ENCODE data around the gene OSBP2.

The OSBP2 gene

DNA sequence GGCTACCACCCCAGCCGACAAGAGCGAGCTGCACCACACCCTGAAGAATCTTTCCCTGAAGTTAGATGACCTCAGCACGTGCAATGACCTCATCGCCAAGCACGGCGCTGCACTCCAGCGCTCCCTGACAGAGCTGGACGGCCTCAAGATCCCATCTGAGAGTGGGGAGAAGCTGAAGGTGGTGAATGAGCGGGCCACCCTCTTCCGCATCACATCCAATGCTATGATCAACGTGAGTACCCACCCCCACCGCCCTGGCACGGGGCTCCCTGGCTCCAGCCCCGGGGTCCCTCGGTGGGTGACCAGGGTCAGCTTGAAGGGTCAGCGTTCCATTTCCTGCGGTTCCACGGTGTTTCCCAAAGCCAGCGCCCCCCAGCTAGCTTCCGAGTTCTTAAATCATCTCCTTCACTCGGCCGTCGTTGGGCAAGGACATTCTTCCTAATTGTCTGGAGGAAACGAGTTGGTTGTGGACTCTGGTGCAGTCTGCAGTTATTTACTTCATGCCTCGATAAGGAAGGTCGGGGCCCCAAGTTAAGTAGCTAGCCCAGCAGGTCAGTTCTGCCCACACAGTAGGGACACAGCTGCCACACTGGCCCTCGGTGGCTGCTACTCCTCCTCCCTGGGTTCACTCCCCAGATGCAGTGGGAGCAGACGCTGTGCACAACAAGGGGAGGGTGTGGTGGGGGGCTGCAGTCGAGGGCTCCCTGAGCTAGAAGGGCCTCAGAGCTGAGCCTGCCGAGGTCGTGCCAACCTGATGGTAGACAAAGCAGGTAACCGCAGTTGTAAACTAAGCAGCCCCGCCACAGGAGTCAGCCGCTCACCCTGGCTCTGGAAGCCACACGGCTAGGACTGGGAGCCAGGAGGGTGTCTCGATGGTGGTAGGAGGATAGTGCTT, 176.0 kb downstream of the OSBP2 start:
- no peak for DNase-seq

- no peak for DNase-seq
Measured at GRCh38 chr22:30871391-30872284, 177.0 kb downstream of the OSBP2 start.

- DNase-seq, result no peak
Measured at GRCh38 chr22:30872285-30873041, 177.8 kb downstream of the OSBP2 start.

- no peak for DNase-seq
Measured at GRCh38 chr22:30873086-30873650, 178.5 kb downstream of the OSBP2 start.

- DNase-seq, result no peak
Measured at GRCh38 chr22:30873661-30874060, 179.0 kb downstream of the OSBP2 start.

- DNase-seq, result no peak
Measured at GRCh38 chr22:30874431-30875370, 180.0 kb downstream of the OSBP2 start.

DNA sequence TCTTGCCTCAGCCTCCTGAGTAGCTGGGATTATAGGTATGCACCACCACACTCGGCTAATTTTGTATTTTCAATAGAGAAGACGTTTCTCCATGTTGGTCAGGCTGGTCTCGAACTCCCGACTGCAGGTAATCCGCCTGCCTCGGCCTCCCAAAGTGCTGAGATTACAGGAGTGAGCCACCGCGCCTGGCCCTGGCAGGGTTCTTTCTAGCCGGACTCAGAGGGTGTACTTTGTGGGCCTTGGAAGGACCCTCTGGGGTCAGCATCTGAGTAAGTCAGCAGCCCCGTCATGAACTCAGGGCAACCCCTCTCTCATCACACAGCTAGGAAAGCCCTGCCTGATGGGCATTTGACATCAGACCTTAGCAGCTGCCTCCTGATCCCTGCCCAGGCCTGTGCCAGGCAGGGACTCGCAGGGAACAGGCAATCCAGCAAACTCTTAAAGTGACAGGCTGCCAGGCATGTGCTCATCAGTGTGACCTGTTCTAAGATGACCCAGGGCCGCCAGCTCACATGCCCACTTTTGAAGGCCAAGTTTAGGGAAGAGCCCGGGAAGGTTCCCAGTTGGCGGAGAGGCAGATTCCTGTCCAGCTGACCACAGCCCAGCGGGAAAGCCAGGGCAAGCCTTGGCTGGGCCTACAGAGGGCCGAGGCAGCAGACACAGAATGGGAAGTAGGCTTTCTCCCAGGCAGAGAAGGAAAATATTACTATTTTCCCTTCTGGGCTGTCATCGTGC, 181.0 kb downstream of the OSBP2 start:
- DNase-seq, result no peak

DNA sequence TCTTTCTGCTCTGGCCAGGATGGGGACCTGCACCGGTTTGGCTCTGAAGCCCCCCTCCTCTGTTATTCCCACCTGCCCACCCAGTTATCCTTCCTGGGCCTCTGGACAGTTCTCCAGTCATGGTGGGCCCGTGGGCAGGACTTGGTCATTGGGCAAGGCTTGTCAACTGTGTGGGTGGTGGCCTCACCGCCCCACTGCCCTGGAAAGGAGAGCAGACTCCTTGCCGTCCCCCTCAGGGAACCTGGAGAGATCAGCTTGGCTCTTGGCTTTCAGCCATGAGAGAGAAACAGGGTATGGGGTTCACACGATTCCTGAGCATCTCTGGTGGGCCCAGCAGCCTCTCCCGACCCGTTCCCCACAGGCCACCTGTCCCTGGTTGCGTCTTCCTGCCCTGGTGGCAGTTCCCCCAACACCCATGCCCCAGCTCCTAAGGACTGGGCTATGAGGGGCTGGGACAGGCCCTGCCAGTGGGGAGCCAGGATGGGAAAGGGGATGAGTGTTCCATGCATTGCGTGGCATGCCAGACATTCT, 181.6 kb downstream of the OSBP2 start:
- no peak for DNase-seq

- DNase-seq, result no peak
Measured at GRCh38 chr22:30876915-30877553, 182.4 kb downstream of the OSBP2 start.

- DNase-seq, result no peak
Measured at GRCh38 chr22:30877662-30878515, 183.2 kb downstream of the OSBP2 start.

DNA sequence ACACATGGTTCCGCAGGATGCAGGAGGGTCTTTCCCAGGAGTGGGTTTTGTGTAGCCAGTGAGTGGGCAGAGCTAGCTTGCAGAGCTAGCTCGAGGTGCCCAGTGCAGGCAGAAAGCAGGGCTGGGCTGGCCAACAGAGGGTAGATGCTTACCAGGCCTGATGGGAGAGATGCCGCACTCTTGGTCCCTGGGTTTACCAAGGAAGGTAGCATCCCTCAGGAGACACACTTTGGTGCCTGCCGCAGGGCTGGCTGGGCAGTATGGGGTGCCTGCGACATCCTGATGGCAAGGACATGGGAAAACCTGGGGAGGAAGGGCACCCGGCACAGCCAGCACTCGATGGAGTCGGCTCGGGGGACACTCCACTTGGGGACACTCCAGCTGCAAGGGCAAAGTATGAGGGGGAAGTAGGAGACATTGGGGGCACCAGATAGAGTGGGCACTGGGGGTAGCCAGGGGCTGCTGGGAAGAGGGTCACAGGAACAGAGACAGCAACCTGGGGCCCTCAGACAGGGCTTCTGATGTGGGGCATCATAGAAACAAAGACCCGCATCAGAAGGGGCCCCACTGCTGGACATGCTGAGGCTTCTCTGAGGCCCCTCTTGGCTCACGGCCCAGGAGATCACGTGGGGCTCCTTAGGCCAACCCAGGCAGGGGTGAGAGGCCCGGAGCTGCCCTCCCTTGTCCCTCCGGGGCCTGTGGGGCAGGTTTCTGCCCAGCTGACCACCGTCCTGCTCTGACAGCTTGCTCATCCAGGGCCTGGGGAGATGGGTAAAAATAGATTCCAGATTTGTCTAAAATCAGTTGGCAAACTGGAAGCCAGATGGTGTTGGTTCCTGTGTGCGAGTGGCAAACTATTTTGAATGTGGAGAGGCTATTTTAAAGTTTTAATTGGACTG, 184.1 kb downstream of the OSBP2 start:
- no peak for DNase-seq

GRCh38 chr22:30879415-30879797, 184.7 kb downstream of the OSBP2 start:
- DNase-seq, result no peak

- no peak for DNase-seq
Measured at GRCh38 chr22:30880181-30880601, 185.5 kb downstream of the OSBP2 start.

DNA sequence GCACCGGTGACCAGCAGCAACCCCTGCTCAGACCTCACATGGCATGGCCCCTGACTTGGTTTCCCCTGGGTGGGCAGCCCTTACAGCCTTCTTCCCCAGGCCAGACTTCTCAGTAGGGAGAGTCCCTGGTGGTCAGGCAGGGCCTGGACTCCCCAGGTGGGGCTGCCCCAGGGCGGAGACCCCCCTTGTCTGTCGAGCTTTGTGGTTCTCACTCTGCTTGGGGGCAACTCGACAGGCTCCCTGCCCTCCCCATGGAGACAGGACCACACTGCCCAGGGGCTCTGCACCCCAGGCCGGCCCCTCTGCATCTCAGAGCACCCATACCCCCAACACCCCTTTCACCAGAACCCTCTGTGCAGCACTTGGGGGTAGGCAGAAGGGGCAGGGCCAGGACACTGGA, 186.2 kb downstream of the OSBP2 start:
- DNase-seq, result no peak

- no peak for DNase-seq
Measured at GRCh38 chr22:30881361-30882183, 186.9 kb downstream of the OSBP2 start.

DNA sequence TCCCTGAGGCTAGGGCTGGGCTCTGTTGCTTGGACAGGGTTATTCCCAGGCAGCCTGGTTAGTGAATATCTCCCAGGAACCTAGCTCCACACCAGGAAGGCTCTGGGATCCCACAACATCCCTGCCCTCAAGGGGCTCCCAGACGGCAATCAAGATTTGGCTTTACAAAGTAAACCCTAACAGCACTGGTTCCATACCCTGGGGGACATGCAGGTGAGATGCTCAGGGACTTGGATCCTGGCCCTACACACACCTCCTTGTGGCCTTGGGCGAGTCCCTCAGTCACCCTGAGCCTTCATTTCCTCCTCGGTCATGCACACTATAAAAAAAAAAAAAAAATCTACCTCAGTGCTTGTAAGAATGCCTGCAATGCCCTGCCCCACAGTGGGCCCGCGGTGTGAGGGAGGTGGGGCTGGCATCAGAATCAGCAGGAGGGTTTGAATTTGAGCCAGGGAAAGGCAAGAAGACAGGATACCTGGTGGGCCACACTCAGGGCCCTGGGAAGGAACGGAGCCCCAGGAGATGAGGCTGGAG, 187.6 kb downstream of the OSBP2 start:
- no peak for DNase-seq

All from stimulated activated CD8-positive, alpha-beta memory T cell treated with anti-CD3 and anti-CD28 coated beads, Interleukin-4, amount 100 ng/mL, for 48 hours (primary cell).